22Rv1 (cell line): ENCODE results near the gene STYK1.

Experiments
- CTCF ChIP-seq: fragments of 450-650 bp; IDR thresholded peaks from 2 replicates; pipeline ENCODE4 v1.5.1; 2017; ENCODE audit warnings: mild to moderate bottlenecking
- ZFX ChIP-seq: fragments of 450-650 bp; IDR thresholded peaks from 2 replicates; pipeline ENCODE4 v1.6.1; 2017; ENCODE audit warnings: antibody characterized with exemption, borderline replicate concordance

- peak; percentile 36 for TF ChIP-seq CTCF
- TF ChIP-seq ZFX, result no peak
Measured at GRCh38 chr12:10615532-10615931, 58.3 kb downstream of the STYK1 start.
